ENCODE data around the gene NEK9.
"Not testable (repeated sequence)": the region's sequence is repeated elsewhere in the genome, so short reads cannot be mapped to it uniquely, and the experiment has no call there.

The NEK9 gene

DNA sequence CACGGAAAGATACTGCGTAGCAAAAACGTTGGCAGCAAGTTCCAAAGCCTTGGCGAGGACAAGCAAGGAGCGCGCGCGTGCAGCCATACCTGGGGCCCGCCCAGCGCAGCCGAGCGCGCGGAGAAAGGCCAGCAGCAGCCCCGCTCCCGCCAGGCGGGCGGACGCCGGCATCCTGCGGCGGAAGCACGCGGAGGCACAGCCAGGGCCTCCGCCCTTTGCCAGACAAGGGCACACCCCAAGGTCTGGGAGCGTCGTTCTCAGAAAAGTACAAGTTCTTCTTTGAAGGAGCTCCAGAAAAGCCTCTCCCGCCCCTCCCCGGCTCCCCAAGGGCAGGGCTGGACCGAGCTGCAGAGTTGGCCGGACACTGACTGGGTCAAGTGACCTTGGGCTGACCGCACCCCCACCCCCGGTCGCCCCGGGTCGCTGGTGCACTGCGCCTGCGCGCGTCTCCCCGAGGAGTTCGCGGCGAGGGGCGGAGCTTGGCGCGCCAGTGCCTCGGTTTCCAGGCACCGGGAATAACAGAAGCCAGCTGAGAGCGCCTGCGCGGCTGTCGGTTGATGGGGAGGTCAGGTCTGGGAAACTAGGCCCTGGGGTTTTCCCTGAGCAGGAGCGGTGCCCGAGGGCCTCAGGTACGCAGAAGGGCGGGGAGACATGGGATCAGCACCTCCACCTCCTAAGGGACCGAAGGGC, 57.6 kb downstream of the NEK9 start, which contains the start of gene ZC2HC1C:
Gene ZC2HC1C, plus strand, starts transcription at position 521 of the 690 bp plus-strand sequence. CDS start 933 bp downstream, outside the sequence.
- H3K27me3 ChIP-seq (ENCODE audit: insufficient read depth, low read depth, severe bottlenecking) = no peaks in the 10 kb centered on the region
- peak within 1 kb of the TSS; percentile 44 for H3K4me3 ChIP-seq (ENCODE audit: low read depth, low read length)
- peak within 1 kb of the TSS; percentile 63 for H3K27ac ChIP-seq
- H3K9me3 ChIP-seq (ENCODE audit: severe bottlenecking) = no peaks in the 10 kb centered on the region
- TF ChIP-seq, protein P1, sequence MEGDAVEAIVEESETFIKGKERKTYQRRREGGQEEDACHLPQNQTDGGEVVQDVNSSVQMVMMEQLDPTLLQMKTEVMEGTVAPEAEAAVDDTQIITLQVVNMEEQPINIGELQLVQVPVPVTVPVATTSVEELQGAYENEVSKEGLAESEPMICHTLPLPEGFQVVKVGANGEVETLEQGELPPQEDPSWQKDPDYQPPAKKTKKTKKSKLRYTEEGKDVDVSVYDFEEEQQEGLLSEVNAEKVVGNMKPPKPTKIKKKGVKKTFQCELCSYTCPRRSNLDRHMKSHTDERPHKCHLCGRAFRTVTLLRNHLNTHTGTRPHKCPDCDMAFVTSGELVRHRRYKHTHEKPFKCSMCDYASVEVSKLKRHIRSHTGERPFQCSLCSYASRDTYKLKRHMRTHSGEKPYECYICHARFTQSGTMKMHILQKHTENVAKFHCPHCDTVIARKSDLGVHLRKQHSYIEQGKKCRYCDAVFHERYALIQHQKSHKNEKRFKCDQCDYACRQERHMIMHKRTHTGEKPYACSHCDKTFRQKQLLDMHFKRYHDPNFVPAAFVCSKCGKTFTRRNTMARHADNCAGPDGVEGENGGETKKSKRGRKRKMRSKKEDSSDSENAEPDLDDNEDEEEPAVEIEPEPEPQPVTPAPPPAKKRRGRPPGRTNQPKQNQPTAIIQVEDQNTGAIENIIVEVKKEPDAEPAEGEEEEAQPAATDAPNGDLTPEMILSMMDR (IDR thresholded peaks at IDR 0.05; ENCODE audit: low read depth, low read length) = no peak
- H3K36me3 ChIP-seq = no peaks in the 10 kb centered on the region
- DNase-seq = peak; percentile 67

DNA sequence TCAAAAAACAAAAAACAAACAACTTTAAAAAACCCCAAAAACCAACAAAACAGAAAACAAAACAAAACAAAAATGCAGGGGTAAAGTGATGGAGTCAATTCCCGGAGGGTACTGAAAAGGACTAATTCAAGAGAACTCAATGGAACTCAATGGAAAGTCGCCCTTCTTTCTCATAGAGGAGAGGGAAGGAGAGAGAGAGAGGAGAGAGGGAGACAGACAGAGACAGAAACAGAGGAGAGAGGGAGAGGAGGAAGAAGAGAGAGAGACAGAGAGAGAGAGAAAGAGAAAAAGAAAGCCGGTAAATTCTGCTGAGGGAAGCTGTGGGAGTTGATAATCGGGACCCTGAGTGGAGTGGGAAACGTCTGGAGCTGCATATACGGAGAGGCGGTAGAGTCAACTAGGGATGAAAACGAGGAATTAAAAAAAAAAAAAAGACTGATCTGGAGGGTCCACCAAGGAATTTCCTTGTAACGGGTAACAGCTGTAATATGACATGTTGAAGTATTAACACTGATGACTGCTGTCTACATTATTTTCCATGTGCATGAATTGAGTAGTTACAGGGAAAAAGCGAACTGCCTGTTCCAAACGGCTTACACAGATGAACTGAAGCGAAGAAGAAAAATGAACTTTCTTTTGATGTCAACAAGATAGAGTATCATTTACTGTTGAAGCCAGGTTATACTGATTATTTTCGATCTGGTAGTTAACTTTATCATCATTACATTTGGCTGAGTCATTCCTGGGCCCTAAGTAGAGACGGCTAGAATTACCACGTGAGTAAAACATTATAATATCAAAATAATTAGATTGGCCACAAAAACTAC, 58.3 kb downstream of the NEK9 start:
- H3K36me3 ChIP-seq = peaks cover 2% of the 10 kb centered on the region; the same call in 1 of the 2 replicates
- no peak for DNase-seq
- H3K9me3 ChIP-seq (ENCODE audit: severe bottlenecking) = no peaks in the 10 kb centered on the region
- H3K27ac ChIP-seq = peak overlapping the region; percentile 63
- H3K4me3 ChIP-seq (ENCODE audit: low read depth, low read length) = peak overlapping the region; percentile 44
- H3K27me3 ChIP-seq (ENCODE audit: insufficient read depth, low read depth, severe bottlenecking) = no peaks in the 10 kb centered on the region
- TF ChIP-seq, protein P1 (IDR thresholded peaks at IDR 0.05; ENCODE audit: low read depth, low read length) = no peak

DNA sequence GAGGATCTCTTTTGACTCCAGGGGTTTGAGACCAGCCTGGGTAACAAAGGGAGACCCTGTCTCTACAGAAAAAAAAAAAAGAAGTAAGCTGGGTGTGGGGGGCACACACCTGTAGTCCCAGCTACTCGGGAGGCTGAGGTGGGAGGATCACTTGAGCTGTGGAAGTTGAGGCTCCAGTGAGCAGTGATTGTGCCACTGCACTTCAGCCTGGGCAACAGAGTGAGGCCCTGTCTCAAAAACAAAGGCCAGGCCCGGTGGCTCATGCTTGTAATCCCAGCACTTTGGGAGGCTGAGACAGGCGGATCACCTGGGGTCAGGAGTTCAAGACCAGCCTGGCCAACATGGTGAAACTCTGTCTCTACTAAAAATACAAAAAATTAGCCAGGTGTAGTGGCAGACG, 59.1 kb downstream of the NEK9 start:
- not testable (repeated sequence) for H3K27ac ChIP-seq; DNase-seq; H3K36me3 ChIP-seq; H3K9me3 ChIP-seq (ENCODE audit: severe bottlenecking); H3K27me3 ChIP-seq (ENCODE audit: insufficient read depth, low read depth, severe bottlenecking); H3K4me3 ChIP-seq (ENCODE audit: low read depth, low read length)

DNA sequence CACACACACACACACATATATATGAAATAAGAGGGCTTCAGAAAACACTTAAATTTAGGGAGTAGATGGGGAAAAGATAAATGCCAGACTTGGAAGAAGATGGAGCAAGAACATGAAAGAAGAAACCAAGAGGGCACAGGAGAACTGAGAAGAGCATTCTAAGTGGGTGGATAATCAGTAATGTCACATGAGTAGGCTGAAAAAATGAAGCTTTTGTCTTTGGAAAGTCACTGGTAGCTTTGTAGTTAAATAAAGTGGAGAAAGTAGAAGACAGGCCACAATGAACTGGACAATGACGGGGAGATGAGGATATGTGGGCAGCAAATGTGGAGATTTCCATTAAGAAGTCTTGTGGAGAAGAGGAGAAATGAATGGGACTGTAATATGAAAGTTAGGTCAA, 59.6 kb downstream of the NEK9 start:
- no peak for DNase-seq
- TF ChIP-seq, protein P1 (IDR thresholded peaks at IDR 0.05; ENCODE audit: low read depth, low read length) = no peak
- no peak overlapping the region for H3K4me3 ChIP-seq (ENCODE audit: low read depth, low read length)
- H3K27ac ChIP-seq = no peak overlapping the region
- no peaks in the 10 kb centered on the region for H3K27me3 ChIP-seq (ENCODE audit: insufficient read depth, low read depth, severe bottlenecking)
- no peaks in the 10 kb centered on the region for H3K9me3 ChIP-seq (ENCODE audit: severe bottlenecking)
- H3K36me3 ChIP-seq = peaks cover 6% of the 10 kb centered on the region; the same call in 1 of the 2 replicates

DNA sequence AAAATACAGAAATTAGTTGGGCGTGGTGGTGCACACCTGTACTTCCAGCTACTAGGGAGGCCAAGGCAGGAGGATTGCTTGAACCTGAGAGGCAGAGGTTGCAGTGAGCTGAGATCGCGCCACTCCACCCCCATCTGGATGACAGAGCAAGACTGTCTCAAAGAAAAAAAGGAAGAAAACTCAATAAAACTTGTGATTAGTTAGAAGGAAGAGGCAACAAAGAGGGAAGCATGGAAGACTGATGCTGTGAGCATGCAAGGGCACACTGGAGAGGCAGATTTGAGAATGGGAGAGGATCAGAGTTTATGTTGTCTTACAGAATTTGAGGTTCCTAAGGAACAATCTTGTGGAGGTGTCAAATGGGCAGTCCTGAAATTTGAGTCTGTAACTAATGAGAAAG, 60.2 kb downstream of the NEK9 start:
- no peak for DNase-seq
- no peak overlapping the region for H3K27ac ChIP-seq
- TF ChIP-seq, protein P1 (IDR thresholded peaks at IDR 0.05; ENCODE audit: low read depth, low read length) = no peak
- H3K36me3 ChIP-seq = peaks cover 6% of the 10 kb centered on the region
- no peak overlapping the region for H3K4me3 ChIP-seq (ENCODE audit: low read depth, low read length)
- H3K9me3 ChIP-seq (ENCODE audit: severe bottlenecking) = no peaks in the 10 kb centered on the region
- no peaks in the 10 kb centered on the region for H3K27me3 ChIP-seq (ENCODE audit: insufficient read depth, low read depth, severe bottlenecking)

DNA sequence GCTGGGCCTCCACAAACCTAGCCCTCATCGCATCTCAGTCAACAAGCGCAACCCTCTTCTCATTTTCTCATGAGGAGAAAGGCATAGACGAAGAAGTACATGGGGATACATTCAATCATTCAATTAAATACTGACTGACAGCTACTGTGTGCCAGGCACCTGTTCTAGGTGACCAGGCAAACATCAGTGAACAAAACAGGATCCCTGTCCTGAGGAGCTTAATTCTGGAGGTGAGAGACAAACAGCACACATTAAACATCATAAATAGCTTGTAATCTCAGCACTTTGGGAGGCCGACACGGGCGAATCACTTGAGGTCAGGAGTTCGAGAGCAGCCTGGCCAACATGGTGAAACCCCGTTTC, 62.7 kb downstream of the NEK9 start:
- peaks cover 29% of the 10 kb centered on the region for H3K36me3 ChIP-seq
- no peaks in the 10 kb centered on the region for H3K27me3 ChIP-seq (ENCODE audit: insufficient read depth, low read depth, severe bottlenecking)
- H3K4me3 ChIP-seq (ENCODE audit: low read depth, low read length) = peak overlapping the region; percentile 65
- peak overlapping the region; percentile 86 for H3K27ac ChIP-seq
- DNase-seq = no peak
- H3K9me3 ChIP-seq (ENCODE audit: severe bottlenecking) = peaks cover 7% of the 10 kb centered on the region
- TF ChIP-seq, protein P1 (IDR thresholded peaks at IDR 0.05; ENCODE audit: low read depth, low read length) = no peak
